CD14-positive monocyte (primary cell): ENCODE results near the gene GAREM1. TPM values are rescaled to one million over a fixed set of nuclear protein-coding genes. Genes with fewer than 3 reads are reported as not detected.

Source experiments
- DNase-seq, 3 donors: peaks; one replicate each; pipeline ENCODE4 v3.0.0-alpha.2; 2011 to 2022
- H2AFZ ChIP-seq: 2 replicates; pipeline ENCODE4 v1.6.0; 2012; ENCODE audit warnings: mild to moderate bottlenecking, low read depth, low read length, inconsistent platforms; ENCODE audit not compliant: insufficient read depth, poor library complexity, severe bottlenecking
- H3K27ac ChIP-seq, 2 donors: 1 replicate in 1 of 2; 2 replicates in 1 of 2; pipeline ENCODE4 v1.5.1; 2012 to 2013; ENCODE audit warnings: low read length in 2 of 2, control low read depth in 1 of 2, inconsistent platforms in 1 of 2, low read depth in 1 of 2, mild to moderate bottlenecking in 1 of 2
- H3K27me3 ChIP-seq, 2 donors: one replicate each; pipeline versions ENCODE4 v1.6.0 to v1.6.1; 2011 to 2013; ENCODE audit warnings: low read length in 2 of 2; ENCODE audit not compliant: control insufficient read depth in 2 of 2, insufficient read depth in 2 of 2
- H3K36me3 ChIP-seq, 2 donors: replicated peaks in 1 of 2; 1 replicate in 1 of 2; 2 replicates in 1 of 2; pipeline versions ENCODE4 v1.5.1 to v1.6.1; 2012 to 2013; ENCODE audit warnings: low read length in 2 of 2, control low read depth in 1 of 2, inconsistent platforms in 1 of 2, mild to moderate bottlenecking in 1 of 2; ENCODE audit not compliant: insufficient read depth in 2 of 2, control insufficient read depth in 1 of 2
- H3K4me1 ChIP-seq, 2 donors: 1 replicate in 1 of 2; 2 replicates in 1 of 2; pipeline versions ENCODE4 v1.5.1 to v1.6.1; 2012 to 2013; ENCODE audit warnings: low read length in 2 of 2, control low read depth in 1 of 2, inconsistent platforms in 1 of 2, mild to moderate bottlenecking in 1 of 2, moderate library complexity in 1 of 2; ENCODE audit not compliant: insufficient read depth in 2 of 2, control insufficient read depth in 1 of 2
- H3K4me2 ChIP-seq: replicated peaks from 2 replicates; pipeline ENCODE3; 2012; ENCODE audit warnings: low read length, moderate library complexity, mild to moderate bottlenecking; ENCODE audit not compliant: poor library complexity, severe bottlenecking; ENCODE audit errors: extremely low read depth
- H3K4me3 ChIP-seq, 3 experiments: fragments of 200-600 bp in 1 of 3; sonication (generic) in 1 of 3; replicated peaks in 1 of 3; 1 replicate in 2 of 3; 2 replicates in 1 of 3; pipeline ENCODE4 v1.5.1; 2011 to 2013; ENCODE audit warnings: low read length in 3 of 3, mild to moderate bottlenecking in 3 of 3, control low read depth in 2 of 3, low read depth in 2 of 3, inconsistent platforms in 1 of 3, moderate library complexity in 1 of 3
- H3K79me2 ChIP-seq: 2 replicates; pipeline ENCODE4 v1.6.0; 2012; ENCODE audit warnings: mild to moderate bottlenecking, control low read depth, inconsistent platforms, low read length, moderate library complexity; ENCODE audit not compliant: insufficient read depth
- H3K9ac ChIP-seq: 2 replicates; pipeline ENCODE4 v1.6.0; 2017; ENCODE audit warnings: low read length, mild to moderate bottlenecking; ENCODE audit not compliant: insufficient read depth, poor library complexity, severe bottlenecking
- H3K9me3 ChIP-seq, 2 donors: replicated peaks in 1 of 2; 1 replicate in 1 of 2; 2 replicates in 1 of 2; pipeline versions ENCODE4 v1.5.1 to v1.6.1; 2012 to 2013; ENCODE audit warnings: low read length in 2 of 2, control low read depth in 1 of 2; ENCODE audit not compliant: control insufficient read depth in 1 of 2, insufficient read depth in 1 of 2
- H4K20me1 ChIP-seq: 2 replicates; pipeline ENCODE4 v1.6.0; 2012; ENCODE audit warnings: mild to moderate bottlenecking, low read length, control low read depth, moderate library complexity; ENCODE audit not compliant: insufficient read depth
- H3K27ac Mint-ChIP-seq, 7 donors: one replicate each; pipeline ENCODE4 v1.8.0; 2020; ENCODE audit warnings: mild to moderate bottlenecking in 7 of 7, mixed read lengths in 7 of 7, moderate library complexity in 6 of 7, inconsistent platforms in 2 of 7
- H3K27me3 Mint-ChIP-seq, 3 donors: one replicate each; pipeline ENCODE4 v1.8.0; 2021 to 2022; ENCODE audit warnings: low read depth in 3 of 3, mild to moderate bottlenecking in 3 of 3, mixed read lengths in 3 of 3, moderate library complexity in 3 of 3, inconsistent platforms in 1 of 3
- H3K36me3 Mint-ChIP-seq, 2 donors: one replicate each; pipeline ENCODE4 v1.8.0; 2020; ENCODE audit warnings: mixed read lengths in 2 of 2, inconsistent platforms in 1 of 2, mild to moderate bottlenecking in 1 of 2
- H3K4me1 Mint-ChIP-seq: one replicate; pipeline ENCODE4 v1.8.0; 2020; ENCODE audit warnings: mild to moderate bottlenecking, mixed read lengths
- H3K4me3 Mint-ChIP-seq, 2 donors: one replicate each; pipeline ENCODE4 v1.8.0; 2020; ENCODE audit warnings: mild to moderate bottlenecking in 2 of 2, mixed read lengths in 2 of 2, moderate library complexity in 1 of 2
- H3K9me3 Mint-ChIP-seq, 7 donors: one replicate each; pipeline ENCODE4 v1.8.0; 2020 to 2022; ENCODE audit warnings: mixed read lengths in 7 of 7, mild to moderate bottlenecking in 6 of 7, moderate library complexity in 6 of 7, inconsistent platforms in 2 of 7
- WGBS: methylation state at CpG from one replicate; pipeline ENCODE4 v1.1.5; 2013; ENCODE audit warnings: missing lambda C conversion rate; ENCODE audit not compliant: insufficient coverage; 5-methylcytosine and 5-hydroxymethylcytosine counted together
- intact Hi-C, 2 donors: fragments of 100-400 bp; cut with micrococcal nuclease; formaldehyde crosslinking; loops; one replicate each; pipeline versions ENCODE4 v1.15.0 to v1.15.1; 2023
- polyA plus RNA-seq, 3 donors: library from polyadenylated mRNA; depleted of rRNA in 1 of 3; unstranded in 2 of 3; stranded (reverse) in 1 of 3; fragments of 300-500 nt in 2 of 3; fragments of >200 nt in 1 of 3; fragmentation: Illumina TruSeq in 2 of 3; gene quantifications; 1 replicate in 2 of 3; 2 replicates in 1 of 3; pipeline ENCODE4 v1.2.3, GENCODE V29; 2012 to 2021
- TF ChIP-seq, protein P1 (sequence below): fragments of 200-600 bp; IDR thresholded peaks from one replicate; pipeline ENCODE4 v1.8.0; 2022; ENCODE audit warnings: antibody characterized with exemption, mild to moderate bottlenecking

GAREM1 gene
- polyA plus RNA-seq, 3 donors: 0.24 TPM; not detected in 2

DNA sequence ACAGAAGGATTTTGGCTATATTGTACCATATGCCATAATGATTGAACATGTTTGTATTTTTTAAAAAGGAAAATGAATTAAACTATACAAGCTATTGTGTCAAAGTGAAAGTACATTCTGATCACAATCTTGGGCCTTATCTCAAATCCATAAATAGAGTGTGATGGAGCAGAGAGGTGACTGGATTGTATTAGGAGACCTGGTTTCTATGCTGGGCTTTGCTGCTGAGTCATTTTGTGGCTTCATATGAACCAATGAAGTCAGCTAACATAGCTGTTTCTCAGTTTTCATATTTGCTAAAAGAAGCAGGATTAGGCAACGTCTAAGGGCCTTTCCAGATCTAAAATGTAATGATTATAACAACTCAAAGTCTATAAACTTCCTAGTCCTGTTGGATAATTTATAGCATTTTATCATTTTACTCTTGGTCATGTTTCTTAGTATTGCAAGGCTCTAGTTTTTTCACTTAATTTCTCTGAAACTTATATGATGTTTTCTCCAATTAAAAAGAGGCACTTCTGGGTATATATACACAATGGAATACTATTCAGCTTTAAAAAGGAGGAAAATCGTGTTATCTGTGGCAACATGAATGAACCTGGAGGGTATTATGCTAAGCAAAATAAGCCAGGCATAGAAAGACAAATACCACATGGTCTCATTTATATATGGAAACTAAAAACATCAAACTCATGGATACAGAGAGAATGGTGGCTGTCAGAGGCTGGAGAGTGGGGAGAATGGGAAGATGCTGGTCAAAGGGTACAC is 168.5 kb downstream of the GAREM1 start:
- peaks cover 3 to 5% (median 3%) of the 10 kb centered on the region in 3 donors for H3K27me3 Mint-ChIP-seq
- Histone ChIP-seq H3K9ac (no peak overlapping the region), H3K4me2 (no peak overlapping the region), H3K4me1 (no peaks in the 10 kb centered on the region), H2AFZ (no peak overlapping the region), H4K20me1 (no peaks in the 10 kb centered on the region), H3K79me2 (no peaks in the 10 kb centered on the region), H3K36me3 (no peaks in the 10 kb centered on the region), H3K4me3 (no peak overlapping the region), H3K27ac (no peak overlapping the region), H3K27me3 (no peaks in the 10 kb centered on the region), H3K9me3 (no peaks in the 10 kb centered on the region)
- peak overlapping the region in 1 of 7 donors; percentile 0 for H3K27ac Mint-ChIP-seq
- H3K4me1 Mint-ChIP-seq: no peaks in the 10 kb centered on the region
- no peak for DNase-seq
- WGBS: no CpG with 5 or more reads among the region's 2 CpGs
- H3K4me3 Mint-ChIP-seq: no peak overlapping the region
- peaks cover 0 to 2% (median 0%) of the 10 kb centered on the region in 7 donors for H3K9me3 Mint-ChIP-seq
- intact Hi-C loops: no loop called here
- no peaks in the 10 kb centered on the region for H3K36me3 Mint-ChIP-seq
- TF ChIP-seq, protein P1, sequence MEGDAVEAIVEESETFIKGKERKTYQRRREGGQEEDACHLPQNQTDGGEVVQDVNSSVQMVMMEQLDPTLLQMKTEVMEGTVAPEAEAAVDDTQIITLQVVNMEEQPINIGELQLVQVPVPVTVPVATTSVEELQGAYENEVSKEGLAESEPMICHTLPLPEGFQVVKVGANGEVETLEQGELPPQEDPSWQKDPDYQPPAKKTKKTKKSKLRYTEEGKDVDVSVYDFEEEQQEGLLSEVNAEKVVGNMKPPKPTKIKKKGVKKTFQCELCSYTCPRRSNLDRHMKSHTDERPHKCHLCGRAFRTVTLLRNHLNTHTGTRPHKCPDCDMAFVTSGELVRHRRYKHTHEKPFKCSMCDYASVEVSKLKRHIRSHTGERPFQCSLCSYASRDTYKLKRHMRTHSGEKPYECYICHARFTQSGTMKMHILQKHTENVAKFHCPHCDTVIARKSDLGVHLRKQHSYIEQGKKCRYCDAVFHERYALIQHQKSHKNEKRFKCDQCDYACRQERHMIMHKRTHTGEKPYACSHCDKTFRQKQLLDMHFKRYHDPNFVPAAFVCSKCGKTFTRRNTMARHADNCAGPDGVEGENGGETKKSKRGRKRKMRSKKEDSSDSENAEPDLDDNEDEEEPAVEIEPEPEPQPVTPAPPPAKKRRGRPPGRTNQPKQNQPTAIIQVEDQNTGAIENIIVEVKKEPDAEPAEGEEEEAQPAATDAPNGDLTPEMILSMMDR: no peak

DNA sequence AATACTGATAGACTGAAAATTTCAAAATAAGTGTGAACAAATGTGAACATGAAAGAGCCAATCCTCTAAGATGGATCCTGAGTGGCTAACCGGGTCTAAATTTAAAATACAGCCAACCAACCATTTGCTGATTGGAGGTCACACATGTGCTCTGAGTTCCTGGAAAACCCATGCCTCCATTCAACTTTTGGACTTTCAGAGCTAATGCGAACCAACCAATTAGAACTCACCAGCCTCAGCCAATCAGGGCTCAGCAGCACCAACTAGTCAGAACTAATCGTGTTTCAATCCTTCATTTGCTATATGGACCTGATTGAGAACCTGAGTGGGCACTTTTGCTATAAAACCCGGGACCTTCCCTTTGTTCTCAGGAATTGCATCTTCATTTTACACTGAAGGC is 169.3 kb downstream of the GAREM1 start:
- H3K4me3 Mint-ChIP-seq: no peak overlapping the region
- no peak for DNase-seq
- H3K27ac Mint-ChIP-seq: no peak overlapping the region
- no peaks in the 10 kb centered on the region for H3K4me1 ChIP-seq
- H3K9ac ChIP-seq: no peak overlapping the region
- no peaks in the 10 kb centered on the region for H4K20me1 ChIP-seq
- TF ChIP-seq, protein P1: no peak
- no peaks in the 10 kb centered on the region for H3K79me2 ChIP-seq
- H3K9me3 ChIP-seq: no peaks in the 10 kb centered on the region
- H3K27me3 ChIP-seq: no peaks in the 10 kb centered on the region
- no peak overlapping the region for H2AFZ ChIP-seq
- 86% methylated on average over 3 of the region's 4 CpGs for WGBS
- H3K27ac ChIP-seq: no peak overlapping the region
- intact Hi-C loops: no loop called here
- H3K4me1 Mint-ChIP-seq: no peaks in the 10 kb centered on the region
- no peak overlapping the region for H3K4me2 ChIP-seq
- no peak overlapping the region for H3K4me3 ChIP-seq
- H3K36me3 Mint-ChIP-seq: no peaks in the 10 kb centered on the region
- H3K9me3 Mint-ChIP-seq: peaks cover 0 to 2% (median 0%) of the 10 kb centered on the region in 7 donors
- H3K36me3 ChIP-seq: no peaks in the 10 kb centered on the region
- peaks cover 3 to 6% (median 5%) of the 10 kb centered on the region in 3 donors for H3K27me3 Mint-ChIP-seq
